Chondrocyte (in vitro differentiated cells): ENCODE measurements around the gene DDX41. TPM values are rescaled to one million over a fixed set of nuclear protein-coding genes. Genes with fewer than 3 reads are reported as not detected.

Experiments used
- DNase-seq: peaks from one replicate; pipeline ENCODE4 v3.0.0; 2021; ENCODE audit warnings: mixed read lengths, low spot score
- H3K27ac Mint-ChIP-seq: one replicate; pipeline ENCODE4 v1.8.0; 2021; ENCODE audit warnings: mild to moderate bottlenecking, moderate library complexity, mixed read lengths; ENCODE audit not compliant: unreplicated experiment
- H3K27me3 Mint-ChIP-seq: 2 replicates; pipeline ENCODE4 v1.8.0; 2021; ENCODE audit warnings: low read depth, mixed read lengths
- H3K36me3 Mint-ChIP-seq: 2 replicates; pipeline ENCODE4 v1.8.0; 2021; ENCODE audit warnings: low read depth, mixed read lengths
- H3K4me1 Mint-ChIP-seq: 2 replicates; pipeline ENCODE4 v1.8.0; 2021; ENCODE audit warnings: low read depth, mild to moderate bottlenecking, mixed read lengths
- H3K4me3 Mint-ChIP-seq: one replicate; pipeline ENCODE4 v1.8.0; 2021; ENCODE audit warnings: mild to moderate bottlenecking, moderate library complexity, mixed read lengths; ENCODE audit not compliant: unreplicated experiment
- H3K9me3 Mint-ChIP-seq: 2 replicates; pipeline ENCODE4 v1.8.0; 2021; ENCODE audit warnings: low read depth, mixed read lengths
- total RNA-seq: library from RNA; stranded (reverse); gene quantifications from 3 replicates; pipeline ENCODE4 v1.2.1, GENCODE V29; 2021
- TF ChIP-seq, protein P1 (sequence below): fragments of 200-600 bp; sonication (generic); IDR thresholded peaks from 2 replicates; pipeline ENCODE4 v1.5.0; 2021; ENCODE audit warnings: antibody characterized with exemption, mild to moderate bottlenecking, moderate library complexity

DDX41 gene
- total RNA-seq, 1 donor from 2014 or later: 78.6 TPM

DNA sequence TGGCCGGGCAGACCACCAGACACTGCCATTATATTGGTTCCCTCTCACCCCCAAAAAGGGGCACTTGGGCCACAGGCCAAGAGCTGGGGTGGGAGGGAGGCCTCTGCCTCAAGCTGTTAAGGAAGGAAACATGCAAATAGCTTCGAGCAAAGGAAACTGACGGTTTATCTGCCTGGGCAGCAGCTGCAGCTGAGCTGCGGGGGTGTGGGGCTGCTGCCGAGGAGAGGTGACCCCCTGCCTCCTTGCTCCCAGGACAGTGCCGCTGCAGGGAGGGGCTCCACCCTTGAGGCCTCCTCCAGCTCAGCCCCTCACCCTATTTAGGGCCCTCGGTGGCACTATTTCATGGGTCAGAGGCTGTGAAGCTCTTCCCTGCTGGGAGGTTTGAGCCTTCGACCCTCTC lies 7.9 kb downstream of the DDX41 start:
- TF ChIP-seq, protein P1, sequence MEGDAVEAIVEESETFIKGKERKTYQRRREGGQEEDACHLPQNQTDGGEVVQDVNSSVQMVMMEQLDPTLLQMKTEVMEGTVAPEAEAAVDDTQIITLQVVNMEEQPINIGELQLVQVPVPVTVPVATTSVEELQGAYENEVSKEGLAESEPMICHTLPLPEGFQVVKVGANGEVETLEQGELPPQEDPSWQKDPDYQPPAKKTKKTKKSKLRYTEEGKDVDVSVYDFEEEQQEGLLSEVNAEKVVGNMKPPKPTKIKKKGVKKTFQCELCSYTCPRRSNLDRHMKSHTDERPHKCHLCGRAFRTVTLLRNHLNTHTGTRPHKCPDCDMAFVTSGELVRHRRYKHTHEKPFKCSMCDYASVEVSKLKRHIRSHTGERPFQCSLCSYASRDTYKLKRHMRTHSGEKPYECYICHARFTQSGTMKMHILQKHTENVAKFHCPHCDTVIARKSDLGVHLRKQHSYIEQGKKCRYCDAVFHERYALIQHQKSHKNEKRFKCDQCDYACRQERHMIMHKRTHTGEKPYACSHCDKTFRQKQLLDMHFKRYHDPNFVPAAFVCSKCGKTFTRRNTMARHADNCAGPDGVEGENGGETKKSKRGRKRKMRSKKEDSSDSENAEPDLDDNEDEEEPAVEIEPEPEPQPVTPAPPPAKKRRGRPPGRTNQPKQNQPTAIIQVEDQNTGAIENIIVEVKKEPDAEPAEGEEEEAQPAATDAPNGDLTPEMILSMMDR: no peak
- no peak for DNase-seq
- H3K4me3 Mint-ChIP-seq: no peak overlapping the region
- peaks cover 19% of the 10 kb centered on the region for H3K36me3 Mint-ChIP-seq
- H3K27me3 Mint-ChIP-seq: no peaks in the 10 kb centered on the region
- peaks cover 2% of the 10 kb centered on the region for H3K4me1 Mint-ChIP-seq
- no peaks in the 10 kb centered on the region for H3K9me3 Mint-ChIP-seq
- H3K27ac Mint-ChIP-seq: no peak overlapping the region

DNA sequence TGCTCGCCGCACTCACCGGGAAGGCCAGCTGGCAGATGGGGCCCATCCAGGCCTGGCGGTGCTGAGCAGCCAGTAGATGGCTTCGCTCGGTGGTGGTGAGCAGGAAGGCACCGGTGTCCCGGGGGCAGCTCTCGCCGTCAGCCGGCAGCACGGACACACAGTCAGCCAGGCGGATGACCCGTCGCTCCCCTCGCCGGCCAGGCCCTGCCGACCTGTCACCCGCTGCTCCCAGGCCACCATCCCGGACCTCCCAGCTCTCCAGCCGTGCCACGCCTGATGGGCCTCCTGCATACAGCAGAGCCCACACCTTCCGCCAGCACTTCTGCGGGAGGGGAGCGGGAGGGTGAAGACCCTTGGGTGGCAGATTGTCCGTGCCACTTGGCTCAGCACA lies 8.5 kb downstream of the DDX41 start:
- TF ChIP-seq, protein P1: no peak
- Mint-ChIP-seq H3K4me3 (no peak overlapping the region), H3K9me3 (no peaks in the 10 kb centered on the region), H3K4me1 (no peaks in the 10 kb centered on the region), H3K27me3 (no peaks in the 10 kb centered on the region), H3K27ac (no peak overlapping the region), H3K36me3 (peaks cover 17% of the 10 kb centered on the region)
- no peak for DNase-seq

DNA sequence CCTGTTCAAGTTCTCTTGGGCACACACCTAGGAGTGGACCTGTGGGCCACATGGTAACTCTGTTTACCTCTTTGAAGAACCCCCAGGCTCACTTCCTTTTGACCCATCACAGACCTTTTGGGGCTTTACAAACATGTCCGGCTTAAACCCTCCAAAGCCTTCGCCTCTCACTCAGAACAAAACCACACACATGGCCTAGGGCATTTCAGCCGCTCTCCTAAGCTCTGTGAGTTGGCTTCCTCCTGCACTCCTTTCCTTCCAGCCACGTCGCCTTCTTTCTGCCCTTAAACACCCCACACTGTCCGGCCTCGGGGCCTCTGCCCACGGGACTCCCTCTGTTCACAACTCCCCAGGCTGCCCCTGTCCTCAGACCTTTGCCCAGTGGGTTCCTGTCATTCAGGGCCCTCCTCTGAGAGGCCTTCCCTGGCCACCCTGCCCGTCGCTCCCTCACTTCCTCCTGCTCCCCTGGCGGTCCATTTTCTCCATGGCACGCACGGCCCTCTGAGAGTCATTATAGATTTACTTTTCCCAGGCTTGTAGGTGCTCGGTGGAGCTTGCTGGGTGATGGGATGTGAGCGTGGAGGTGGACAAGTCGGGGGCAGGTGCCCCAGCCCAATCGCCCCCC lies 9.1 kb downstream of the DDX41 start:
- Mint-ChIP-seq H3K27ac (no peak overlapping the region), H3K36me3 (peaks cover 16% of the 10 kb centered on the region), H3K9me3 (no peaks in the 10 kb centered on the region), H3K4me3 (no peak overlapping the region), H3K4me1 (no peaks in the 10 kb centered on the region), H3K27me3 (no peaks in the 10 kb centered on the region)
- TF ChIP-seq, protein P1: peak; percentile 1
- DNase-seq: no peak

DNA sequence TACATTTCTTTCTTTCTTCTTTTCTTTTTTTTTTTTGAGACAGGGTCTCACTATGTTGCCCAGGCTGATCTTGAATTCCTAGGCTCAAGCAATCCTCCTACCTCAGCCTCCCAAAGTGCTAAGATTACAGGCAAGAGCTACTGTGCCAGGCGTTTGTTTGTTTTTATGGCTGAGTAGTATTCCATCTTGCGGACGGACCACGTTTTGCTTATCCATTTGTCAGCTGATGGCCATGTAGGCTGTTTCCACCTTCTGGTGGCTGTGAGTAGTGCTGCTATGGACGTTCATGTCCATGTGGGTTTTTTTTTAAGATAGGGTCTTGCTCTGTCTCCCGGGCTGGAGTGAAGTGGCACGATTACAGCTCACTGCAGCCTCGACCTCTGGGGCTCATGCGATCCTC lies 9.6 kb downstream of the DDX41 start:
- H3K27me3 Mint-ChIP-seq: no peaks in the 10 kb centered on the region
- H3K4me3 Mint-ChIP-seq: no peak overlapping the region
- no peaks in the 10 kb centered on the region for H3K4me1 Mint-ChIP-seq
- H3K27ac Mint-ChIP-seq: no peak overlapping the region
- no peaks in the 10 kb centered on the region for H3K9me3 Mint-ChIP-seq
- peaks cover 16% of the 10 kb centered on the region for H3K36me3 Mint-ChIP-seq
- TF ChIP-seq, protein P1: peak; percentile 62
- no peak for DNase-seq

DNA sequence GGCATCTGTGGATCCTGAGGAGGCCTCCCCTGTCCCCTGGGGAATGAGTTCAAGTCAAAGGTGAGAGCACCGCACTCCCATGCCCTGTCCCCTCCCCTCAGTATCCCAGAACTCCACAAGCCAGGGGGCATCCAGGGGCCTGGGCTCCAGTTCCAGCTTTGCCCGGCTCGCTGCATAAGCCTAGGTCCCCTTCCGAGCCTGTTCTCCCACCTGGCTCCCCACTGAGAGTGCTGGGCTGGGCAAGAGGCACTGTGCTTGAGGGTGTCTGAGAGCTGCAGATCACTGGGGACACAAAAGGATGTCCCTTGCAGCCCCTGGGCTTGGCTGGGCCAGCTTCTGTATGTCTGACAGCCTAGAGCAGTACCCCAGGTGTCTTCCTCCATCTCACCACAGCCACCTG lies 11.7 kb downstream of the DDX41 start:
- H3K4me3 Mint-ChIP-seq: no peak overlapping the region
- no peak for DNase-seq
- no peaks in the 10 kb centered on the region for H3K9me3 Mint-ChIP-seq
- TF ChIP-seq, protein P1: no peak
- peaks cover 8% of the 10 kb centered on the region for H3K4me1 Mint-ChIP-seq
- H3K27ac Mint-ChIP-seq: no peak overlapping the region
- H3K36me3 Mint-ChIP-seq: peaks cover 6% of the 10 kb centered on the region
- no peaks in the 10 kb centered on the region for H3K27me3 Mint-ChIP-seq
